Stimulated activated naive CD8-positive, alpha-beta T cell treated with anti-CD3 and anti-CD28 coated beads, Interleukin-15, Interleukin-2, amounts not matched to agents 100 ng/mL and 50 ng/mL, for 24 hours (primary cell): ENCODE data around the gene C2orf92.
"Not testable (repeated sequence)": the region's sequence is repeated elsewhere in the genome, so short reads cannot be mapped to it uniquely, and the experiment has no call there.

ENCODE experiments used
- H3K27ac Mint-ChIP-seq: one replicate; pipeline ENCODE4 v1.8.0; 2021; ENCODE audit warnings: mild to moderate bottlenecking, mixed read lengths
- H3K27me3 Mint-ChIP-seq: one replicate; pipeline ENCODE4 v1.8.0; 2021; ENCODE audit warnings: mixed read lengths
- H3K36me3 Mint-ChIP-seq: one replicate; pipeline ENCODE4 v1.8.0; 2021; ENCODE audit warnings: low read depth, mixed read lengths
- H3K4me1 Mint-ChIP-seq: one replicate; pipeline ENCODE4 v1.8.0; 2021; ENCODE audit warnings: low read depth, mixed read lengths
- H3K4me3 Mint-ChIP-seq: one replicate; pipeline ENCODE4 v1.8.0; 2021; ENCODE audit warnings: mild to moderate bottlenecking, mixed read lengths
- H3K9me3 Mint-ChIP-seq: one replicate; pipeline ENCODE4 v1.8.0; 2021; ENCODE audit warnings: mixed read lengths

Gene C2orf92

DNA sequence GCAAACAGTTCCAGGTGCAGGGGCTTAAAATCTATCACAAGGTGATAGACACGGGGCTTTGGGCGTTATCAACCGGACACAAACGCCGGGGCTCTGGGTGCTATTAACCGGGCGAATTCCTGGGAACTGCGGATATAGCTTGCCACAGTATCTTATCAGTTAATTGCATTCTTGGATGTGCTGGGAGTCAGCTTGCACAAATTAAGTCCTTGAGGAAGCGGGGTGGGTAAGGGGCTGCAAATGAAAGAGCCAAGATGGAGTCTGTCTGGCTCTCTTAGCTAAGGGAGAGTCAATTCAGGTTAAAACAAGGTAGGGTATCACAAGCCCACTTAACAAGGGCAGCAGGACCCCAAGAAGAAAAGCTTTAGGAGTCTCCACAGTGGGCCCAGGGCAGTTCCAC is 42.7 kb downstream of the C2orf92 start:
- peaks cover 65% of the 10 kb centered on the region for H3K4me1 Mint-ChIP-seq
- peak overlapping the region; percentile 100 for H3K27ac Mint-ChIP-seq
- not testable (repeated sequence) for H3K9me3 Mint-ChIP-seq, H3K27me3 Mint-ChIP-seq
- peaks cover 38% of the 10 kb centered on the region for H3K36me3 Mint-ChIP-seq
- peak overlapping the region; percentile 98 for H3K4me3 Mint-ChIP-seq

DNA sequence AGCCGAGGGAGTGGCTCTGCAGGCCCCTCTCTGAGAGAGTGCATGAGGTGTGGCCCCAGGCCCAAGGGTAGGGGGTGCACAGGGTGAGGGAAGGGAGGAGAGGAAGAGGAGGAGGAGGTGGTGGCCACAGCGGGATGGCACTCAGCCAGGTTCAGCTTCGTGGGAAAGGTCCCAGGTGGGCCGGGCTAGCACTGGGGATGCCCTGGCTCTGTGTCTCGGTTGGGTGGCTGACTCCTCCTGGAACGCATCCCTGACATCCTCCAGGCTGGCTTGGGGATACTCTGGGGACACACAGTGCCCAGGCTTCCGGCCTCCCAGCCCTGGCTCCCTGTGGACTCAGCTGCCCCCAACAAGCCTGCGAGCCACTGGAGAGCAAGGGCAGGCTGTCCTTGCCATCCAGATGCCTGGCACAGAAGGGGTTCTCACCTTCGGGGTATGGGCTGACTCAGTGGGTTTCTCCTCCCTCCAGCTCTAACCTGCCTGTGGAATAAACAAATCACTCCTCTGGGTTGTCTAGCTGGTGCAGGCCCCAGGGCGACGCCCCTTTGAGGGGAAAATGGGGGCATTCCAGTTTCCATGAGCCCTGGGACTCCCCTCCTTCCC is 43.3 kb downstream of the C2orf92 start:
- H3K4me3 Mint-ChIP-seq = peak overlapping the region; percentile 98
- H3K4me1 Mint-ChIP-seq = peaks cover 70% of the 10 kb centered on the region
- no peaks in the 10 kb centered on the region for H3K9me3 Mint-ChIP-seq
- peak overlapping the region; percentile 100 for H3K27ac Mint-ChIP-seq
- H3K36me3 Mint-ChIP-seq = peaks cover 43% of the 10 kb centered on the region
- no peaks in the 10 kb centered on the region for H3K27me3 Mint-ChIP-seq

DNA sequence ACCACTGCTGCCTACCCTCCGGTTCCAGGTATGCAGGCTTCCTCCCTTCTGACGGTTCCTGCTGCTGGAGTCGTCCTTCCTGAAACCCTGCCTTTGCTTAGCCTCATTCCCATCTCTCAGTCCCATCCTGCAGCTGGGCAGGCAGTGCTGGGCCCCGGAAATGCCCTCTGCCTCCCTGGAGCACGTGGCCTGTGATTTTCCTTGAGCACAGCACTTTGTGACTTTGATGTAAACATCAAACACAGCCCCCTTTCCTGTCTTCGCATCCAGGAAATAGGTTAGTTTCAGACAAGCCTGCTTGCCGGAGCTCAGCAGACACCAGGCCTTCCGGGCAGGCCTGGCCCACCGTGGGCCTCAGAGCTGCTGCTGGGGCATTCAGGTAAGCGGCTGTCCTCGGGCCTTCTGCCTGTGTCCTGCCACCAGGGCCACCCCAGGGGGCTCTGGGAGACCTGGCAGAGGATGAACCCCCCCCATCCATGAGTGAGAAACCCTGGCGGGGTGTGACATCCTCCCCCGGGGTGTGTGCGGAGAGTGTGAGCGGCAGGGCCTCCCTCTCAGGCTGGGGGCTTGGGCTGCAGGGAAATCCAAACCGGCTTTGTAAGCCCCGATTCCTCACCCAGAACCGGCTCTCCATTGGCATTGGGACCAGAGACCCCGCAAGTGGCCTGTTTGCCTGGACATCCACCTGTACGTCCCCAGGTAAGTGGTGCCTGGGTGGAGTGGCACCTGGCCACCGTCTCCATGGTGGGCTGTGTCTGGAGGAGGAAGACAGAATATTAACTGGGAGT is 44.0 kb downstream of the C2orf92 start, which contains the start of gene ZAP70:
Gene ZAP70, plus strand, starts transcription at position 281 of the 788 bp plus-strand sequence. CDS start 10,461 bp downstream, outside the sequence.
- peaks cover 76% of the 10 kb centered on the region for H3K4me1 Mint-ChIP-seq
- H3K27me3 Mint-ChIP-seq = no peaks in the 10 kb centered on the region
- H3K9me3 Mint-ChIP-seq = no peaks in the 10 kb centered on the region
- H3K4me3 Mint-ChIP-seq = peak within 1 kb of the TSS; percentile 98
- peaks cover 50% of the 10 kb centered on the region for H3K36me3 Mint-ChIP-seq
- peak within 1 kb of the TSS; percentile 100 for H3K27ac Mint-ChIP-seq

DNA sequence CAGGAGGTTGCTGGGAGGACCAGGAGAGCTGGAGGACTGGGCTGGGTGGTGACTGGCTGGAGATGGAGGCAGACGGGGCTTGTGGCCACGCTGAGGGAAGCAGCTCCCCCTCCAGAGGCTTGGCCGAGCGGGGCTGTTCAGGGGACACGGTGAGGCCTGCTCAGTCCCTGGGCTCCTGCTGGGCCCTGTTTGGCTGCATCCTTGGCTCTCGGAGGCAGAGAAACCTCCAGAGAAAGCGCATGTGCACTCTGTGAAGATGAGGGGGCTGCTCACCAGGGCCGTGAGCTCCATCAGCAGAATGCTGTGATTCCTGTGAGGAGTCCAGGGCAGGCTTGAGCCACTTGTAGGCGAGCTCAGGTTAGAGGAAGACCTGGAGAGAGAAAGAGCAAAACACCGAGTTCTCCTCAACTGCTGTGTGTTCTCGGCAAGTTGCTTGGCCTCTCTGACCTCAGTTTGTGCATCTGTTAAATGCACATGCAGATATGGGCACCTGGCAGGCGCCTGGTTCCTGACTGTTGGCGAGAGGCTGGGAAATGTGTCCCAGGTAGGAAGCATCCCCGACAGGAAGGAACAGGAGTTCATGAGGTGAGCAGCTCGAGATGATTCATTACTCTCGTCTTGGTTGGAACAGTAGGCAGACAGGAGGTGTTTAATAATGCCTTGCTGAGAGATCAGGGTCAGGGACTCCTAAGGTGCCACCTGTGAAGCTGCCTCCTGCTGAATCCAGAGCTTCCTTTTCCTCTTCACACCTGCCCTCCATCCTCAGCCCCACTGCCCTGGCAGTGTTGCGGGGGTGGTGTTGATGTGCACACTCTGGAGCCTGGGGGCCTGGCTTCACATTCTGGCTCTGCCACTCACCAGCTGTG is 44.8 kb downstream of the C2orf92 start:
- Mint-ChIP-seq H3K4me3 (peak overlapping the region; percentile 98), H3K27ac (peak overlapping the region; percentile 100), H3K36me3 (peaks cover 58% of the 10 kb centered on the region), H3K4me1 (peaks cover 85% of the 10 kb centered on the region), H3K9me3 (no peaks in the 10 kb centered on the region), H3K27me3 (no peaks in the 10 kb centered on the region)

DNA sequence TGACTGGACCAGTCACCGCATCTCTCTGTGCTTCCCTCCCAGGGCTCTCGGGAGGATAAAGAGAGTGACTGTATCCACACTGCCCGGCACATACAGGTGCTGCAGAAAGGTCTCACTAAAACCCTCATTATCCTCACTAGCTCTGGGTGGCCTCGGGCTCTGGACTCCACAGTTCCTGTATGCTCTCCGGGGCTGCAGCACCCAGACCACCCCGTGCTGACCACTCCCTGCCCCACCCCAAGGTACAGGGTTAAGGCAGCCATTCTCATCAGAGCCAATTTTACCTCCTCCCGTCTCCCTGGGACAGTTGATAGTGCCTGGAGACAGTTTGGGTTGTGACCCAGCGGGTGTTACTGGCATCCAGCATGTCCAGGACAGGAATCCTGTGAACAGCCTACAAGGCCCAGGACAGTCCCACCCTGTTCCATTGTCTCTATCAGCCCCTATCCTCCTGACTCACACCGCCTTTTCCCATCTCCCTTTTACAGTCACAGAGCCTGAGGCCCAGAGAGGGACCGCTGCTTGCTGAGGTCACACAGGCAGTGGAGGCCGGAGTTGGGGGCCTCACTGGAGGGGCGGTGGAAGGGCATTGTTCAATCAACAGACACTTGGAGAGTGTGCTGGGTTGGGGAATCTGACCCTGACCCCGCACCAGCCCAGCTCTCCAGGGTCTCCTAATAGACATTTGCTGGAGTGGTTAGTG is 45.6 kb downstream of the C2orf92 start:
- Mint-ChIP-seq H3K27ac (peak overlapping the region; percentile 100), H3K4me3 (peak overlapping the region; percentile 98), H3K36me3 (peaks cover 66% of the 10 kb centered on the region), H3K27me3 (no peaks in the 10 kb centered on the region), H3K9me3 (no peaks in the 10 kb centered on the region), H3K4me1 (peaks cover 87% of the 10 kb centered on the region)

DNA sequence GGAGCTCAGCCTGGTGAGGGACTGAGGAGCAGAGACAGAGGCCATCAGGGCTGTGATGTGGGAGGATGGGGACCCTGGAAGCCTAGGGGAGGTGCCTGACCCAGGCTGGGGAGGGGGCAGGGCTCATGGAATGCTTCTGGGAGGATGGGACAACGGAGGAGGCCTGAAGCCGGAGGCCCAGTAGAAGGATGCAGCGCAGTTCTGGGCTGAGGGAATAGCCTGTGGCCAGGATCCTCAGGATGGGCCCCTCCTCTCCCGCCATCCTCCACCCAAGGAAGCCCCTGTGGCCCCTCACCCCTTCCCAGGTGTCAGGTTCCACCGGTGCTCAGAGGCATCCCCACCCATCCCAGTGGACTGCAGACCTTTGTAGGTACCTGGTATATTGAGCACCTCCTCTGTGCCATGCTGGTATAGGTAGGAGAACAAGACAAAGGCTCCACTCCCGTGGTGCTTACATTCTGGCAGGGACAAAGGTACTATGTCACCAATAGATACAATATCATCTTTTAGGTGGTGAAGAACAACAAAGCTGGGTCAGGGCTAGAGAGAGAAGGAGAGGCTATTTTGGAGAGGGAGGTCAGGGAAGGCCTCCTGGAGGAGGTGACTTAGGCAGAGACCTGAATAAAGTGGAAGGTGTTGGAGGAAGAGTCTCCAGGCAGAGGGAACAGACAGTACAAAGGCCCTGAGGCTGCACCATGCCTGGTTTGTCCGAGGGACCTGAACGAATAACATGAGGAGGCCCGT is 46.6 kb downstream of the C2orf92 start:
- Mint-ChIP-seq H3K27ac (peak overlapping the region; percentile 100), H3K36me3 (peaks cover 74% of the 10 kb centered on the region), H3K27me3 (no peaks in the 10 kb centered on the region), H3K9me3 (no peaks in the 10 kb centered on the region), H3K4me3 (peak overlapping the region; percentile 98), H3K4me1 (peaks cover 87% of the 10 kb centered on the region)

DNA sequence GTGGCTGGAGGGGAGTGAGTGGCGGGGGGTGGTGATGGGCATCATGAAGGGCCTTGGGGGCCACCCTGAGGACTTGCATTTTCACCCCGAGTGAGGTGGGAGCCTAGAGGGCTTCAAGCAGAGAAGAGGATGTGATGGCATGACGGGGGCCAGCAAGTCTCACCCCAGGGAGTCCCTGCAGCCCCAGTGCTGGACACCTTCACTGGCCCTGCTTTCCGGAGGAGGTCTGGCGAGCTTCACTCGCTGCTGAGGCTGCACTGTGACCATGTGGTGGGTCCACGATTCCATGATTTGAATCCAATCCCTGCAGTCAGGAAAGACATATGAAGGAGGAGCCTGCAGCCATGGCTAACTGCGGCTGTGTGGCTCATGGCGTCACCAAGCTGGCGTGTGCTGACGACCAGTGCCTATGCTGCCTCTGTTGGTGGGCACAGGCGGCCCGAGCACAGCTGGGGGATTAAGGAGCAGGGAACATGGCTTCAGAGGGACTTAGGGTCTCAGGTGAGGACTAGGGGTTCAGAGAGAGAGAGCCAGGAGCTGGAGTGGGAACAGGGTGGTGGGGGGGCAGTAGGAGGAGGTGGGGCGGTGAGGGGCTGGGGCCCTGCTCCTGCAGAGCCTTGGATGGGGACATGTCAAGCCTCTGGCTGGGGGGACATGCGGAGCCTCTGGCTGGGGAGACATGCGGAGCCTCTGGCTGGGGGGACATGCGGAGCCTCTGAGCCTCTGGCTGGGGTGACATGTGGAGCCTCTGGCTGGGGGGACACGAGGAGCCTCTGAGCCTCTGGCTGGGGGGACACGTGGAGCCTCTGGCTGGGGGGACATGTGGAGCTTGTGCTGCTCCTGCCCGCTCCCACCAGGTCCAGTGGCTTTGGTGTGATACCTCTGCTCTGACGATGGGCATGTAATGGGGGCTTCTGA is 47.4 kb downstream of the C2orf92 start:
- Mint-ChIP-seq H3K4me3 (peak overlapping the region; percentile 98), H3K27ac (peak overlapping the region; percentile 100), H3K36me3 (peaks cover 76% of the 10 kb centered on the region), H3K9me3 (no peaks in the 10 kb centered on the region), H3K27me3 (no peaks in the 10 kb centered on the region), H3K4me1 (peaks cover 85% of the 10 kb centered on the region)

DNA sequence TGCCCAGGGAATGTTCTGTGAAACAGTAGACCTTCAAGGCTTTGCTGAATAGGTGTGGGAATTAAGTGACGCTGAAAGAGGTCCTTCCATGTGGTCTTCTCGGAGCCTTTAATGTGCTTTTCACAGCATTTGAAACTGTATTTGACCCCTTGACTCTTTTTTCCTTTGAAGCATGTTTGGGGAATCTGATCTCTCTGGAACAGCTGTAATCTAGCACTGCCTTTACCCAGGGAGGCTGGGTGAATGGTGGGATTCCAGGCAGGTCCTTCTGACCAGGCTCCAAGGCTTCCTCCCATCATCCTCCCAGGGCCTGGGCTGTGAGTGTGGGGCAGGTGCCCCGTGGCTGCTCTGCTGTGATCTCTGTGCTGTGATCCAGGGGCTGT is 48.1 kb downstream of the C2orf92 start:
- H3K27me3 Mint-ChIP-seq = no peaks in the 10 kb centered on the region
- peaks cover 85% of the 10 kb centered on the region for H3K4me1 Mint-ChIP-seq
- H3K36me3 Mint-ChIP-seq = peaks cover 81% of the 10 kb centered on the region
- peak overlapping the region; percentile 98 for H3K4me3 Mint-ChIP-seq
- H3K27ac Mint-ChIP-seq = peak overlapping the region; percentile 100
- no peaks in the 10 kb centered on the region for H3K9me3 Mint-ChIP-seq

DNA sequence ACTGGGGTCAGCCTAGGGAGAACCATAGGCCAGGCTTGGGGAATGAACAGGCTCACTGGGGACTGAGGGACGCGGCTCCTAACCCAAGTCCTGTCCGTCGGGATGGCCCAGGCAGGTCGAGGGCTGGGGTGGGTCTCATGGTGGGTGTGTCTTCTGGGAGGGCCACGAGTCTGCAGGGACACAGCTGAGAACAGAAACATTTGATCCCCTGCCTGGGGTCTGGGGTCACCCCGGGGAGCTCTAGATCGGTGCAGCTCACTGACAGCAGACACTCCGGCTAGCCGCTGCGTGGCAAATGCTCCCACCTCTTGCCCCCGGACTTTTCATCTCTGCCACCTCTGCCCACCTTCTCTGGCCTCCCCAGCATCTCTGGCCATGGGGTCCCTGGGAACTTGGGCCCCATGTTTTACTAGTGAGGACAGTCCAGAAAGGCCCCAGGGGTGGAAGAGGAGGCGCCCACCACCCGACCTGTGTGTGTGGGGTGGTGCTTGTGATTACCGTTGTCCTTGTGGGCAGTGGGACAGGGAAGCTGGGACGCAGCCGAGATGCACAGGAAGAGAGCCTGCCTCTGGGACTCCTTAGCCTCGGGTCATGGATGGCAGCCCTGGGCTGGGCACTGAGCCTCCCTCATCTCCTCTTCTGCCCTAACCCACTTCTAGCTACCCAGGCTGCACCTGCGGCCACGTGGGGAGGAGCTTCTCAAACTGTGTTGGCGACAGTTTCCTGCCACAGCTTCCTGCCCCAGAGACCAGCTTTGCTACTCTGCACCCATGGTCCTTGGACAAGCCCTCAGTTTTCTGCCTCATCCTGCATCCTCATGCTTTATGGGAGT is 48.8 kb downstream of the C2orf92 start:
- Mint-ChIP-seq H3K27ac (peak overlapping the region; percentile 100), H3K9me3 (no peaks in the 10 kb centered on the region), H3K4me3 (peak overlapping the region; percentile 98), H3K4me1 (peaks cover 84% of the 10 kb centered on the region), H3K36me3 (peaks cover 85% of the 10 kb centered on the region), H3K27me3 (no peaks in the 10 kb centered on the region)

DNA sequence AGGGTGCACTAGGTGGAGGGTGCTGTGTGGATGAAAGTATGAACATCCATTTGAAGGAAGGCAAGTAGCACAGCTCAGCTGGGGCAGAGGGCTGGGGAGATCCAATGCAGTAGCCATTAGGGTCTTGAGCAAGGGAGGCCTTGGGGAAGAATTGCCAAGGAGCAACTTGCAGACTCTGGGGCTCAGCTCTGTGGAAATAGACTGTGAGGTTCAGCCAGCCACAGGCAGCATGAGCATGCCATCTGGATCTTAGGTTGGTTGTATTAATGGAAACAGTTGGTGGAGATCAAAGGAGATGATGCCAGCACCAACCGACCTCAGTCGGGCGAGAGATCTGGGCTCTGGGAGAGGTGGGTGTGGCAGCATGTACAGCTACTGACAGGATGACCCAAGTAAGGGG is 49.4 kb downstream of the C2orf92 start:
- Mint-ChIP-seq H3K4me3 (peak overlapping the region; percentile 98), H3K36me3 (peaks cover 78% of the 10 kb centered on the region), H3K9me3 (no peaks in the 10 kb centered on the region), H3K4me1 (peaks cover 85% of the 10 kb centered on the region), H3K27me3 (no peaks in the 10 kb centered on the region), H3K27ac (peak overlapping the region; percentile 100)

DNA sequence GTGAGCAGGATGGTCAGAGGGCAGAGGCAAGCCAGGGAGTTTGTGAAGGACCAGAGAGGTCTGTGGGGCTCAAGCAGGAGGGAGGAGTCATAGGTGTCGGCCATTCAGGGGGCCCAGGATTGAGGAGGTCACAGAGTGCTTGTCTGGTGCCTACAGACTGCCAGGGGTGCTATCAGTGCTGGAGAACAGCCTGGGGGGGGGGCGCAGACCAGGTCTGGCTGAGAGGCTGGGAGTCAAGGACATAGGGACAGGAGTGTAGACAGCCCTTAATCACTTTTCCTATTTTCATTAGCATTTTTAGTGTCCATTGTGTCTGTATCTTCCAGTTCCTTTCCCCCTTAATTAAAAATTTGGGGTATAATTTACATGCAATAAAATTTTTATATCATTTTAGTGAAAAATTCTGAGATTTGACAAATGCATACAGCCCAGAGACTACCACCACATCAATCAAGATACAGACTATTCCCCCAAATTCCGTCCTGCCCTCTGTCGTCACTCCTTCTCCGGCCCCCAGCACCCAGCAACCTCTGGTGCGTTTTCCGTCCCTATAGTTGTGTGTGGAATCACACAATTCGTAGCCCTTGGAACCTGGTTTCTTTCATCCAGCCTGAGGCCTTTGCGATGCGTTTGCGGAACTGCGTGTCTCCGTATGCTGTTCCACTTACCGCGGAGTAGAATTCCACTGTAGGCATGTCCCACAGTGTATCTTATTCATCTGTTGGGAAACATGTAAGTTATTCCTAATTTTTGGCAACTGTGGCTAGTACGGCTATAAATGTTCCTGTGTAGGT is 50.0 kb downstream of the C2orf92 start:
- H3K27ac Mint-ChIP-seq = peak overlapping the region; percentile 100
- peaks cover 73% of the 10 kb centered on the region for H3K36me3 Mint-ChIP-seq
- H3K4me1 Mint-ChIP-seq = peaks cover 90% of the 10 kb centered on the region
- no peaks in the 10 kb centered on the region for H3K27me3 Mint-ChIP-seq
- peak overlapping the region; percentile 98 for H3K4me3 Mint-ChIP-seq
- no peaks in the 10 kb centered on the region for H3K9me3 Mint-ChIP-seq

DNA sequence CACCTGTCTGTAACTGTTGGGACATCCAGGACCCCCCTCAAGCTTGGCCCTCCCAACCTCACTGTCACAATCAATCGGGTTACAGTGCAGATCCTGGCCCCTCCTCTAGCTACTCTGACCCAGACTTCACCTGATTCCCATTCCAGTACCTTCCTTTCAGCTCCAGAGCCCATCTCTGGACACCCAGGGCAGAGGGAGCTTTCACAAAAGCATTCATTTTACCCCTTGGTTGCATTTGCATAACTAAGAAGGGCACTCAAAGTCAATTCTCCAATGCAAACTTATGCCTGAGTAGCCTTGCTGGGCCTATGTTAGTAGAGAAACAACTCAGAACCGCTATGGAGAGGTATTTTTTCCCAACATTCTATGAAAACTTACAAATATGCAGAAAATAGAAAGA is 51.2 kb downstream of the C2orf92 start:
- Mint-ChIP-seq H3K27ac (peak overlapping the region; percentile 86), H3K4me3 (peak overlapping the region; percentile 60), H3K4me1 (peaks cover 90% of the 10 kb centered on the region), H3K36me3 (peaks cover 73% of the 10 kb centered on the region), H3K27me3 (no peaks in the 10 kb centered on the region), H3K9me3 (no peaks in the 10 kb centered on the region)
